Gastroesophageal sphincter (tissue), 3 donors: ENCODE measurements around the gene GNAO1.

Experiments used
- EP300 ChIP-seq: sonication (generic); formaldehyde crosslinking; IDR thresholded peaks from one replicate; pipeline ENCODE4 v1.6.1; 2017; ENCODE audit warnings: antibody characterized with exemption, mild to moderate bottlenecking
- POLR2A ChIP-seq, 2 donors: fragments of 450-650 bp; IDR thresholded peaks; one replicate each; pipeline ENCODE4 v1.6.1; 2017; ENCODE audit warnings: antibody characterized with exemption in 2 of 2, mild to moderate bottlenecking in 2 of 2, moderate library complexity in 1 of 2
- POLR2AphosphoS5 ChIP-seq: sonication (generic); formaldehyde crosslinking; IDR thresholded peaks from one replicate; pipeline ENCODE4 v1.6.1; 2017; ENCODE audit warnings: antibody characterized with exemption
- TF ChIP-seq, protein P1 (sequence below), 4 experiments: fragments of 200-600 bp in 2 of 4; fragments of 450-650 bp in 2 of 4; sonication (generic) in 1 of 4; IDR thresholded peaks; one replicate each; pipeline ENCODE4 v1.5.1; 2017 to 2019; ENCODE audit warnings: antibody characterized with exemption in 4 of 4, mild to moderate bottlenecking in 2 of 4, moderate library complexity in 2 of 4

- TF ChIP-seq POLR2A (IDR thresholded peaks at IDR 0.05) (no peak), POLR2AphosphoS5 (no peak), EP300 (no peak)
- TF ChIP-seq, protein P1, sequence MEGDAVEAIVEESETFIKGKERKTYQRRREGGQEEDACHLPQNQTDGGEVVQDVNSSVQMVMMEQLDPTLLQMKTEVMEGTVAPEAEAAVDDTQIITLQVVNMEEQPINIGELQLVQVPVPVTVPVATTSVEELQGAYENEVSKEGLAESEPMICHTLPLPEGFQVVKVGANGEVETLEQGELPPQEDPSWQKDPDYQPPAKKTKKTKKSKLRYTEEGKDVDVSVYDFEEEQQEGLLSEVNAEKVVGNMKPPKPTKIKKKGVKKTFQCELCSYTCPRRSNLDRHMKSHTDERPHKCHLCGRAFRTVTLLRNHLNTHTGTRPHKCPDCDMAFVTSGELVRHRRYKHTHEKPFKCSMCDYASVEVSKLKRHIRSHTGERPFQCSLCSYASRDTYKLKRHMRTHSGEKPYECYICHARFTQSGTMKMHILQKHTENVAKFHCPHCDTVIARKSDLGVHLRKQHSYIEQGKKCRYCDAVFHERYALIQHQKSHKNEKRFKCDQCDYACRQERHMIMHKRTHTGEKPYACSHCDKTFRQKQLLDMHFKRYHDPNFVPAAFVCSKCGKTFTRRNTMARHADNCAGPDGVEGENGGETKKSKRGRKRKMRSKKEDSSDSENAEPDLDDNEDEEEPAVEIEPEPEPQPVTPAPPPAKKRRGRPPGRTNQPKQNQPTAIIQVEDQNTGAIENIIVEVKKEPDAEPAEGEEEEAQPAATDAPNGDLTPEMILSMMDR (IDR thresholded peaks at IDR 0.05): no peak
These were observed 72.7 kb downstream of the GNAO1 start for GRCh38 chr16:56263711-56264608.
